Skeletal muscle satellite cell (primary cell): Measurements from ENCODE around the gene PSG7. TPM values are rescaled to one million over a fixed set of nuclear protein-coding genes. Genes with fewer than 3 reads are reported as not detected.
A peak's percentile ranks its signal among the peaks of the same experiment; 100 is the strongest.
"Not testable (repeated sequence)": the region's sequence is repeated elsewhere in the genome, so short reads cannot be mapped to it uniquely, and the experiment has no call there.

Experiments
- H3K27me3 ChIP-seq: 2 replicates; pipeline ENCODE4 v1.7.0; 2013; ENCODE audit warnings: low read length; ENCODE audit not compliant: control insufficient read depth, insufficient read depth
- H3K36me3 ChIP-seq: 2 replicates; pipeline ENCODE4 v1.7.0; 2013; ENCODE audit warnings: mild to moderate bottlenecking, control low read depth, low read length; ENCODE audit not compliant: insufficient read depth
- H3K4me1 ChIP-seq: 2 replicates; pipeline ENCODE4 v1.7.0; 2013; ENCODE audit warnings: low read length; ENCODE audit not compliant: control insufficient read depth, insufficient read depth
- H3K4me2 ChIP-seq: 2 replicates; pipeline ENCODE4 v1.7.0; 2013; ENCODE audit warnings: mild to moderate bottlenecking, low read length
- H3K4me3 ChIP-seq: 2 replicates; pipeline ENCODE4 v1.7.0; 2013; ENCODE audit warnings: low read length
- H3K9ac ChIP-seq: 2 replicates; pipeline ENCODE4 v1.7.0; 2013; ENCODE audit warnings: mild to moderate bottlenecking, low read depth, low read length, moderate library complexity
- H3K9me3 ChIP-seq: replicated peaks from 2 replicates; pipeline ENCODE4 v1.7.0; 2013; ENCODE audit warnings: mild to moderate bottlenecking, control low read depth, low read length
- total RNA-seq: library from RNA; depleted of rRNA; stranded (reverse); fragments of >200 nt; gene quantifications from 2 replicates; pipeline ENCODE4 v1.2.3, GENCODE V29; 2012; rRNA removed

Gene PSG7
- not detected in 2 replicates for total RNA-seq

DNA sequence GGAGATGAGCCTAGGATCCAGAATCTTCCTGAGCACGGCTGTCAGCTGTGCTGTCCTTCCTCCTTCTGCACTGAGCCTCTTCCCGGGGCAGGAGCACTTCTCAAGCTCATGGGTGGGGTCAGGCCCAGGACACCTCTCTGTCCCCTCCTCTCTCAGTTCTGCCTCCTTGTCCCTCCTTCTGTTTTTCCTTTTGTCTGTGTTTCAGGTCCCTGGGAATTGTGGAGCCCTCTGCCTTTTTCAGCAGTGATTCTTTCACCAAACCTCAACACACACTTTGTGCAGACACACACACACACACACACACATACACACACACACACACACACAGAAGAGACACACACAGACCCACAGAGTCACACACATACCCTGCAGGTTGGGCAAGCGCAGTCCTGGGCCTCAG, at the start of gene PSG7:
PSG7 (minus strand) TSS at position 101 of the 400 bp plus-strand sequence. CDS start 131 bp downstream, outside the sequence.
- not testable (repeated sequence) for H3K36me3 ChIP-seq, H3K4me3 ChIP-seq, H3K4me2 ChIP-seq, H3K27me3 ChIP-seq, H3K9me3 ChIP-seq, H3K9ac ChIP-seq
- H3K4me1 ChIP-seq: peaks cover 18% of the 10 kb centered on the region

DNA sequence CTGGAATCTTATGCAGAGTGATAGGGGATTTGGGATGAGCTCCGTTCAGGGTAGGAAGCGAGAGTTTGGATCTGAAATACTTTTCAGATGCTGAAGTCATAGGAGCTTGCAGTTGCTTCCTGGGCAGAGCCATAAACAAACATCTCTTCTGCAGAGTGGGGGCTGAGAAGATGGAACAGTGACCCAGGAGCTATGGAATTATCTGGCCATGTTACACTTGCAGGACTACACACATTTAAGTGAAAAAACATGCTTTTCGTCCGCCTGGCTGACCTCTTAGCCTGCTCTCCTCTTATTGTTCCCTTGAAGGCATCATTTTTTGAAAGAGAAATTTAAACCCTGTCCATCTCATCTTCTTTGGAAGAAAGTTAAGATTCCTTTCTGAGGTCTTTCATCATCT, 48.6 kb upstream of the PSG7 start:
- Histone ChIP-seq H3K4me1 (peaks cover 5% of the 10 kb centered on the region), H3K36me3 (no peaks in the 10 kb centered on the region), H3K4me2 (no peak overlapping the region), H3K4me3 (no peak overlapping the region), H3K27me3 (no peaks in the 10 kb centered on the region), H3K9me3 (no peaks in the 10 kb centered on the region), H3K9ac (no peak overlapping the region)

DNA sequence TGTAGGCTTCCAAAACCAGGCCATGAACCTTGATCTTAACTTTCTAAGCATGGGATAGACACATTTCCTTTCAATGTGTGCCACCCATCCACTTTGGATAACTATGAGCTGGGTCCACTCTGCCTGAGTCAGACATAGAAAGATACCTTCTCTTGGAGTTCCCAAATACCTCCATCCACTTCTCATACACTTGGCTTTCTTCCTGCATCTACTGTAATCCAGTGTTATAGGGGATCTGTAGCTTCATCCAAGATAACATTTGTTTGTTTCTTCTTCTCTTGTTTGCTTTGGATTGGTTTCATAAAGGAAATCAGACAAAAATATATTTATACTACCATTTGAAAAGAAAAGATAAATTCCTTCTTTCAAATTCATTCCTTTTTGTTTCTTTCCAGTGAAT, 45.1 kb upstream of the PSG7 start:
- H3K4me1 ChIP-seq, H3K27me3 ChIP-seq, H3K4me3 ChIP-seq, H3K36me3 ChIP-seq, H3K9me3 ChIP-seq, H3K4me2 ChIP-seq, H3K9ac ChIP-seq: not testable (repeated sequence)

DNA sequence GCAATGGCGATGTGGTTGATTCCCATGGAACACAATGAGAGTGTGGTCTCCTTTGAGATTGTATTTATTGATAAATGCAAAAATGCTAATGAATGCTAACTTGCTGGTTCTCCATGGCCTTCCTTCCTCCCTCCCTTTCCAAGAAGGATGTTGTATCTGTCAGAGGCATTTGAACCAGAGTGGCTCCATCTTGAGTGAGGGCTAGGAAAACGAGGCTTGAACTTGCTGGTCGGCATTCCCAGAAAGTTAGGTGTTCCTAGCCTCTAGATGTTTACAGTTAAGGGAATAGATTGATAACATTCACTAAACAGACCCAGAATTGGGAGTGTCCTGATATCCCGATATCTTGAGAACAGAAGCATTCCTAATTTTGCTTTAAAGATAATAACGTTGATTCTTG, 34.4 kb upstream of the PSG7 start:
- H3K9me3 ChIP-seq, H3K27me3 ChIP-seq, H3K4me1 ChIP-seq, H3K4me3 ChIP-seq, H3K4me2 ChIP-seq, H3K9ac ChIP-seq, H3K36me3 ChIP-seq: not testable (repeated sequence)

DNA sequence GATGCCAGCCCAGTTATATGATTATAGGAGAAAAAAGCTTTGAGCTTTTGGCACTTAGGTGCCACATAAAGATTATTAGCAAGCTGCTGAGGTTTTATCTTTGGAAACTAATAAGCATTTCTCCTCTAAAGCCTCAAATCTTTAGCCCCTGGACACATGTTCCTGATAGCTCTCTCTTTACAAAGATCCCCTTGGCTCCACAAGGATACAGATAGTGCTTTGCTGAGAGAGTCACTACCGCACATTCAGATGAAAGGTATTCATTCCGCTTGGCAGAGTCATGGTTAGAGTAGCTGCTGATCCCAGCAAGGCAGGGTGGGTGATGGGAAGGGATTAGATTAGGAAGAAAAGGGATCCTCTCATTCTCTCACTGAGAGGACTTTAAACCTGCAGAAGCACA, 28.2 kb upstream of the PSG7 start:
- H3K9me3 ChIP-seq: no peaks in the 10 kb centered on the region
- H3K4me3 ChIP-seq: no peak overlapping the region
- no peak overlapping the region for H3K9ac ChIP-seq

DNA sequence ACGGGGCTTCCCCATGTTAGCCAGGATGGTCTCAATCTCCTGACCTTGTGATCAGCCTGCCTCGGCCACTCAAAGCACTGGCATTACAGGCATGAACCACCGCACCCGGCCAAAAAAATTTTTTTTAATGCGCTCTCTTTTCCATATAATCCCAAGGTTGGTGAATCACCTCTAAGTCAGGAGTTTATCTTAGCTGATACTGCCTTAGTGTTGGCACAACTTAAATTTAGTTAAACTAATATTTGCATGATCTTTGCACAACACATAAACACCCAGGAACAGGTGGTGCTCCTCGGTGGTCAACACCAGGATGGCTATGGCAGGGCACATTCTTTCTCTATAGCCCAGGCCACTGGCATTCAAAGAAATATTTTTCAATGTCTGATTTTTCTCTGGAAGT, 24.1 kb upstream of the PSG7 start:
- no peaks in the 10 kb centered on the region for H3K9me3 ChIP-seq
- peaks cover 7% of the 10 kb centered on the region for H3K4me1 ChIP-seq
- no peak overlapping the region for H3K4me2 ChIP-seq
- H3K27me3 ChIP-seq: no peaks in the 10 kb centered on the region
- H3K9ac ChIP-seq: no peak overlapping the region
- no peaks in the 10 kb centered on the region for H3K36me3 ChIP-seq
- H3K4me3 ChIP-seq: no peak overlapping the region

More for the DNA sequence above, 28.2 kb upstream of the PSG7 start:
- Histone ChIP-seq H3K27me3 (no peaks in the 10 kb centered on the region), H3K4me1 (peaks cover 7% of the 10 kb centered on the region), H3K36me3 (no peaks in the 10 kb centered on the region), H3K4me2 (no peak overlapping the region)

DNA sequence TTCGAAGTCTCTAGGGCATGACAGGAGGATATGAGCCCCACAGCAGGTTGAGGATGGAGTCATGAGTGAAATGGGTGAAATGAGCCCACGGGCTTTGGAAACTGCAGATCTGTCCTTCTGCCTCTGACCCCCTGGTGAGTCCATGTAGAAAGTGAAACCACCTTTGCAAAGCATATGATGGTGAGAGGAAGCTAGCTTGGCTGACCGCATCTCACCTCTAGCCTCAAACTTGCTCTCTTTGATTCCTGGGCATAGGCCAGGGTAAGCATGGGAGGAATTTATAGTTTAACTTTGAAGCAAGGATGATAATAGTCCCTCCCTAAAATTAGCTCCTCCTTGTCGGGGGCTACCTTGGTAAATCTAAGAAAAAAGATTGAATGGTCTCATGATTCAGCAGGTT, 15.1 kb upstream of the PSG7 start:
- not testable (repeated sequence) for H3K27me3 ChIP-seq, H3K4me1 ChIP-seq, H3K4me2 ChIP-seq, H3K36me3 ChIP-seq, H3K9ac ChIP-seq, H3K4me3 ChIP-seq, H3K9me3 ChIP-seq

DNA sequence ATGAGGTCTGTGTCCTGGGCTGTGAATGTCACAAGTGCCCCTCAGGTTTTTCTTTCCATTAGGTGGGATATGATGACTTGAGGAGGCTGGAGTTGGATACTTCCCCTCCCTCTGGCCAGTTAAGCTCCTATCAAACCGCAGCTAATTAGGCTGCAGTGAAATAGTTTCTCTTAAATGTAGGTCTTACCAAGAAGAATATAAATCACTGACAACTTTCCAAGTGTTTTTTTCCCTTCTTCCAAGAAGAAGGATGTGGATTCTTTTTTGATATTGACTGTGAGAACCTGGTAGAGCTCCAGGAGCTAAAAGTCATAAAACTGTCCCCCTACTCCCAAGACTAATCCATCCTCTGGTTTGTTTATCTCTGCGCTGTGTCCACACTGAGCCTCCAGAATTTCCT, 14.5 kb upstream of the PSG7 start:
- not testable (repeated sequence) for H3K4me2 ChIP-seq, H3K9ac ChIP-seq, H3K9me3 ChIP-seq, H3K36me3 ChIP-seq, H3K4me3 ChIP-seq, H3K27me3 ChIP-seq, H3K4me1 ChIP-seq

DNA sequence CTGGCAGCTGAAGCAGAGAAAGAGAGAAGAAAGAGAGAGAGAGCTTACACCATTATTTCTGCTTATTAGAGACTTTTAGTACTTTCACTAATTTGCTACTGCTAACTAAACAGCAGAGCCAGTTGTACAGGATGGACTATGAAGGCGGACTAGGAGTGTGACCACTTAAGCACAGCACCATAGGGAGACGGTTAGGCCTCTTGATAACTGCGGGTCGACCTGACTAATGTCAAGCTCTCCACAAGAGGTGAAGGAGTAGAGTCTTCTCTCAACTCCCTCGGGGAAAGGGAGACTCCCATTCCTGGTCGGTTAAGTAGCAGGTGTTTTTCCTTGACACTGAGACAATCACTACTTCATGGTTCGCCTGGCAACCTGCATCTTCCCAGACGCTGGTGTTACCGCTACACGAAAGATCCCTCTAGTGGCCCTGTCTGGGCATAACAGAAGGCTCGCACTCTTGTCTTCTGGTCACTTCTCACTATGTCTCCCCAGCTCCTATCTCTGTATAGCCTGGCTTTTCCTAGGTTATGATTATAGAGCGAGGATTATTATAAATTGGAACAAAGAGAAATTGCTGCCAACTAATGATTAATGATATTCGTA, 5.3 kb upstream of the PSG7 start:
- Histone ChIP-seq H3K36me3 (no peaks in the 10 kb centered on the region), H3K4me1 (no peaks in the 10 kb centered on the region), H3K9me3 (no peaks in the 10 kb centered on the region), H3K9ac (no peak overlapping the region), H3K4me2 (no peak overlapping the region), H3K27me3 (no peaks in the 10 kb centered on the region), H3K4me3 (no peak overlapping the region)

DNA sequence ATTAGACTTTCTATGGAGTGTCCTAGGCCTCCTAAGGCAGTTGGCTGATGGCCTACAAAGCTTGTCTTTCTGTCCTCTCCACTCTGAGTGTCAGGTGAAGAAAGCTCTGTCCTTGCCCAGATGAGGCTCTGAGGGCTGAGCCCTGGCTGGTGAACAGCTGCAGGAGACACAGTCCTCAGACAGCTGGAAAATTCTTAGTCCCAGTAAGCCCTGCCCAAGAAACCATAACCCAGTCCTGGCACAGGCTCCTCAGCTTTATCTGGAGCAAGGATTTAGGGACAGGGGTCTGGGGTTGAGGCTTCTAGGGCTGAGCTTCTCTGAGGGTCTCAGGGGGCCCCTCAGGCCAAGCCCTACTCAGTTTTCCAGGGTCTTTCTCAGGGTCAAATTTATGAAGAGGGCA, 2.3 kb downstream of the PSG7 start:
- not testable (repeated sequence) for H3K4me2 ChIP-seq, H3K9ac ChIP-seq, H3K27me3 ChIP-seq, H3K9me3 ChIP-seq, H3K4me3 ChIP-seq, H3K36me3 ChIP-seq
- H3K4me1 ChIP-seq: peaks cover 22% of the 10 kb centered on the region

DNA sequence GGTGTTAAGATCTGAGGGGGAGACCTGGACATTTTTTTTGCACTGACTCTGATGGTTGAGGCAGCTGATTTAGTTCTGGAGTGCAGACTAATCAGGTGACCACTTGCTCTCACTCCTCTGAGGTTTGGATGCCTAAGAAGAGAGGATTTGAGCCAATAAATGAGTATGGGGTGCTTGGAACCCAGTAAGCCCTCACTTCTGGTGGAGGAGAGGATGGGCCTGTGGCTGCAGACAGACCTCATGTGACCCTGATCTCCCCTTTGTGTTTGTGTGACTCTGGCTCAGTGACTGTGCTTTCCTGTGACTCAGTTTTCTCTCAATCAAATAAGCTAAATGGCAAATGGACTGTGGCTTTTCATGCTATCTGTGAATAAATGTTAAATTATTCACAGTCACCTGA, 2.8 kb downstream of the PSG7 start:
- H3K9me3 ChIP-seq, H3K9ac ChIP-seq, H3K27me3 ChIP-seq, H3K4me2 ChIP-seq, H3K36me3 ChIP-seq, H3K4me3 ChIP-seq: not testable (repeated sequence)
- H3K4me1 ChIP-seq: peaks cover 22% of the 10 kb centered on the region

DNA sequence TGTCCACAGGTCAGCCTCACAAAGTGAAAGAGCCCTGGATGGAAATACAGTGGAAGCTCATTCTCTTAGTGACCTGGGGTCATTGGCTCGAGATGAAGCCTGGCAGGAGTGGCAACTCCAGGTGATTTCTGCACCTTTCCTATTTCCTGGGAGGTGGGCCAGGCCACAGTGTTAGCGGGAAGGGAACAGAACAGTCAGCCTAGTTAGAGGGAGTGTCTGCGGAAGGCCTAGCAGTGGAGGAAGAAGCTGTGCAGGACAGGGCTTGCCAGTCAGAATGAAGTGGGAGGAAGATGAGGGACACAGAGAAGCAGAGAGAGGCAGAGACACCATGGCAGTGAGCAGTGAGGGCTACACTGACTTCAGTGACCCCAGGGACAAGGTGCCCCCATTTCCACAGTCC, 3.6 kb downstream of the PSG7 start:
- H3K9ac ChIP-seq: peak overlapping the region; percentile 59
- not testable (repeated sequence) for H3K36me3 ChIP-seq

More for the DNA sequence above, 3.6 kb downstream of the PSG7 start:
- peak overlapping the region; percentile 13 for H3K4me2 ChIP-seq
- peaks cover 22% of the 10 kb centered on the region for H3K4me1 ChIP-seq
- not testable (repeated sequence) for H3K9me3 ChIP-seq, H3K27me3 ChIP-seq, H3K4me3 ChIP-seq
